HepG2 (cell line): ENCODE data around the gene LIMS2. TPM values are rescaled to one million over a fixed set of nuclear protein-coding genes. Genes with fewer than 3 reads are reported as not detected.

ENCODE experiments used
- AGO2 ChIP-seq: fragments of 200-400 bp; formaldehyde crosslinking; optimal IDR thresholded peaks from 2 replicates; pipeline ENCODE3; 2017; ENCODE audit warnings: mild to moderate bottlenecking, low read depth, low read length, moderate library complexity
- AHR ChIP-seq: IDR thresholded peaks from 2 replicates; pipeline ENCODE4 v1.6.1; 2018; ENCODE audit warnings: missing genetic modification reagents, missing compliant biosample characterization
- GATA4 ChIP-seq: sonication (generic); IDR thresholded peaks from 2 replicates; pipeline ENCODE4 v1.6.1; 2016; ENCODE audit warnings: antibody characterized with exemption, low read depth, borderline replicate concordance
- KMT2B ChIP-seq: IDR thresholded peaks from 2 replicates; pipeline ENCODE4 v1.6.1; 2016; ENCODE audit warnings: missing genetic modification reagents, missing compliant biosample characterization
- MIER3 ChIP-seq: IDR thresholded peaks from 2 replicates; pipeline ENCODE4 v1.6.1; 2016; ENCODE audit warnings: missing compliant biosample characterization, borderline replicate concordance
- RELA ChIP-seq: sonication (generic); formaldehyde crosslinking; IDR thresholded peaks from 2 replicates; pipeline ENCODE4 v1.4.0; 2020; ENCODE audit warnings: missing genetic modification reagents
- SP140L ChIP-seq: sonication (generic); formaldehyde crosslinking; IDR thresholded peaks from 2 replicates; pipeline ENCODE4 v1.4.0; 2020; ENCODE audit warnings: missing genetic modification reagents, borderline replicate concordance
- SRSF9 ChIP-seq: fragments of 200-400 bp; formaldehyde crosslinking; IDR thresholded peaks from 2 replicates; pipeline ENCODE4 v1.6.1; 2018; ENCODE audit warnings: borderline replicate concordance, mild to moderate bottlenecking, low read depth, low read length; ENCODE audit not compliant: insufficient read depth, poor library complexity, severe bottlenecking
- TSC22D2 ChIP-seq: sonication (generic); formaldehyde crosslinking; IDR thresholded peaks from 2 replicates; pipeline ENCODE4 v1.5.1; 2020; ENCODE audit warnings: missing genetic modification reagents, mild to moderate bottlenecking, borderline replicate concordance
- ZNF232 ChIP-seq: sonication (generic); formaldehyde crosslinking; IDR thresholded peaks from 2 replicates; pipeline ENCODE4 v1.4.0; 2020; ENCODE audit warnings: missing genetic modification reagents, borderline replicate concordance
- ZNF773 ChIP-seq: sonication (generic); formaldehyde crosslinking; IDR thresholded peaks from 2 replicates; pipeline ENCODE4 v1.4.0; 2020; ENCODE audit warnings: missing genetic modification reagents, borderline replicate concordance
- ZNF879 ChIP-seq: sonication (generic); formaldehyde crosslinking; IDR thresholded peaks from 2 replicates; pipeline ENCODE4 v1.8.1; 2023; ENCODE audit warnings: missing genetic modification reagents
- polyA plus RNA-seq, 8 experiments: library from polyadenylated mRNA; depleted of rRNA in 3 of 8; stranded (reverse) in 7 of 8; unstranded in 1 of 8; fragments of >200 nt; fragmentation: Illumina TruSeq in 4 of 8; extraction: Trizol in 4 of 8; gene quantifications; 2 replicates each; pipeline versions ENCODE4 v1.2.1 to v1.2.3, GENCODE V29; 2011 to 2016; ENCODE audit warnings: low read depth in 4 of 8, missing spikeins in 1 of 8, mixed read lengths in 1 of 8; ENCODE audit not compliant: insufficient read depth in 1 of 8
- total RNA-seq, 5 experiments: library from RNA; depleted of rRNA; stranded (reverse); fragments of >200 nt; fragmentation: Illumina TruSeq; extraction: Trizol; gene quantifications; 2 replicates each; pipeline ENCODE4 v1.2.3, GENCODE V29; 2016; ENCODE audit warnings: low read depth in 1 of 5
- TF ChIP-seq, protein P1 (sequence below): sonication (generic); formaldehyde crosslinking; conservative IDR thresholded peaks from 2 replicates; pipeline ENCODE4 v1.8.0; 2022; ENCODE audit warnings: mild to moderate bottlenecking, moderate library complexity, missing genetic modification reagents
- TF ChIP-seq, protein P2 (sequence below): sonication (generic); formaldehyde crosslinking; IDR thresholded peaks from 2 replicates; pipeline ENCODE4 v1.4.0; 2020; ENCODE audit warnings: mild to moderate bottlenecking, missing genetic modification reagents
- TF ChIP-seq, protein P3 (sequence below): sonication (generic); formaldehyde crosslinking; IDR thresholded peaks from 2 replicates; pipeline ENCODE4 v1.4.0; 2020; ENCODE audit warnings: mild to moderate bottlenecking, missing genetic modification reagents
- TF ChIP-seq, protein P4 (sequence below): sonication (generic); formaldehyde crosslinking; IDR thresholded peaks from 2 replicates; pipeline ENCODE4 v1.5.0; 2020; ENCODE audit warnings: missing genetic modification reagents

The LIMS2 gene
- total and polyA plus RNA-seq, 2 of the 13 experiments (the other 11 are each of a cell fraction or from before 2014, with no cell fraction given), result 1.0 to 1.9 TPM

- TF ChIP-seq ZNF879 (CRISPR knock-in tag) (0 out of 2 replicates have a peak, but pooled peaks have one; percentile 59), TSC22D2 (CRISPR knock-in tag) (no peak), RELA (CRISPR knock-in tag) (no peak), SRSF9 (no peak), ZNF773 (CRISPR knock-in tag) (peak; percentile 95; the same call in 1 of the 2 replicates), AHR (CRISPR knock-in tag) (0 out of 2 replicates have a peak, but pooled peaks have one; percentile 62), GATA4 (no peak), MIER3 (0 out of 2 replicates have a peak, but pooled peaks have one; percentile 14), SP140L (CRISPR knock-in tag) (no peak), ZNF232 (CRISPR knock-in tag) (peak; percentile 83; the same call in 1 of the 2 replicates), AGO2 (peak; percentile 95), KMT2B (CRISPR knock-in tag) (peak; percentile 77)
- TF ChIP-seq, protein P1, sequence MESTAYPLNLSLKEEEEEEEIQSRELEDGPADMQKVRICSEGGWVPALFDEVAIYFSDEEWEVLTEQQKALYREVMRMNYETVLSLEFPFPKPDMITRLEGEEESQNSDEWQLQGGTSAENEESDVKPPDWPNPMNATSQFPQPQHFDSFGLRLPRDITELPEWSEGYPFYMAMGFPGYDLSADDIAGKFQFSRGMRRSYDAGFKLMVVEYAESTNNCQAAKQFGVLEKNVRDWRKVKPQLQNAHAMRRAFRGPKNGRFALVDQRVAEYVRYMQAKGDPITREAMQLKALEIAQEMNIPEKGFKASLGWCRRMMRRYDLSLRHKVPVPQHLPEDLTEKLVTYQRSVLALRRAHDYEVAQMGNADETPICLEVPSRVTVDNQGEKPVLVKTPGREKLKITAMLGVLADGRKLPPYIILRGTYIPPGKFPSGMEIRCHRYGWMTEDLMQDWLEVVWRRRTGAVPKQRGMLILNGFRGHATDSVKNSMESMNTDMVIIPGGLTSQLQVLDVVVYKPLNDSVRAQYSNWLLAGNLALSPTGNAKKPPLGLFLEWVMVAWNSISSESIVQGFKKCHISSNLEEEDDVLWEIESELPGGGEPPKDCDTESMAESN (CRISPR knock-in tag), result peak; percentile 82
- TF ChIP-seq, protein P2, sequence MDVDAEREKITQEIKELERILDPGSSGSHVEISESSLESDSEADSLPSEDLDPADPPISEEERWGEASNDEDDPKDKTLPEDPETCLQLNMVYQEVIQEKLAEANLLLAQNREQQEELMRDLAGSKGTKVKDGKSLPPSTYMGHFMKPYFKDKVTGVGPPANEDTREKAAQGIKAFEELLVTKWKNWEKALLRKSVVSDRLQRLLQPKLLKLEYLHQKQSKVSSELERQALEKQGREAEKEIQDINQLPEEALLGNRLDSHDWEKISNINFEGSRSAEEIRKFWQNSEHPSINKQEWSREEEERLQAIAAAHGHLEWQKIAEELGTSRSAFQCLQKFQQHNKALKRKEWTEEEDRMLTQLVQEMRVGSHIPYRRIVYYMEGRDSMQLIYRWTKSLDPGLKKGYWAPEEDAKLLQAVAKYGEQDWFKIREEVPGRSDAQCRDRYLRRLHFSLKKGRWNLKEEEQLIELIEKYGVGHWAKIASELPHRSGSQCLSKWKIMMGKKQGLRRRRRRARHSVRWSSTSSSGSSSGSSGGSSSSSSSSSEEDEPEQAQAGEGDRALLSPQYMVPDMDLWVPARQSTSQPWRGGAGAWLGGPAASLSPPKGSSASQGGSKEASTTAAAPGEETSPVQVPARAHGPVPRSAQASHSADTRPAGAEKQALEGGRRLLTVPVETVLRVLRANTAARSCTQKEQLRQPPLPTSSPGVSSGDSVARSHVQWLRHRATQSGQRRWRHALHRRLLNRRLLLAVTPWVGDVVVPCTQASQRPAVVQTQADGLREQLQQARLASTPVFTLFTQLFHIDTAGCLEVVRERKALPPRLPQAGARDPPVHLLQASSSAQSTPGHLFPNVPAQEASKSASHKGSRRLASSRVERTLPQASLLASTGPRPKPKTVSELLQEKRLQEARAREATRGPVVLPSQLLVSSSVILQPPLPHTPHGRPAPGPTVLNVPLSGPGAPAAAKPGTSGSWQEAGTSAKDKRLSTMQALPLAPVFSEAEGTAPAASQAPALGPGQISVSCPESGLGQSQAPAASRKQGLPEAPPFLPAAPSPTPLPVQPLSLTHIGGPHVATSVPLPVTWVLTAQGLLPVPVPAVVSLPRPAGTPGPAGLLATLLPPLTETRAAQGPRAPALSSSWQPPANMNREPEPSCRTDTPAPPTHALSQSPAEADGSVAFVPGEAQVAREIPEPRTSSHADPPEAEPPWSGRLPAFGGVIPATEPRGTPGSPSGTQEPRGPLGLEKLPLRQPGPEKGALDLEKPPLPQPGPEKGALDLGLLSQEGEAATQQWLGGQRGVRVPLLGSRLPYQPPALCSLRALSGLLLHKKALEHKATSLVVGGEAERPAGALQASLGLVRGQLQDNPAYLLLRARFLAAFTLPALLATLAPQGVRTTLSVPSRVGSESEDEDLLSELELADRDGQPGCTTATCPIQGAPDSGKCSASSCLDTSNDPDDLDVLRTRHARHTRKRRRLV (CRISPR knock-in tag), result no peak
- TF ChIP-seq, protein P3, sequence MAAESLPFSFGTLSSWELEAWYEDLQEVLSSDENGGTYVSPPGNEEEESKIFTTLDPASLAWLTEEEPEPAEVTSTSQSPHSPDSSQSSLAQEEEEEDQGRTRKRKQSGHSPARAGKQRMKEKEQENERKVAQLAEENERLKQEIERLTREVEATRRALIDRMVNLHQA (CRISPR knock-in tag), result no peak
- TF ChIP-seq, protein P4, sequence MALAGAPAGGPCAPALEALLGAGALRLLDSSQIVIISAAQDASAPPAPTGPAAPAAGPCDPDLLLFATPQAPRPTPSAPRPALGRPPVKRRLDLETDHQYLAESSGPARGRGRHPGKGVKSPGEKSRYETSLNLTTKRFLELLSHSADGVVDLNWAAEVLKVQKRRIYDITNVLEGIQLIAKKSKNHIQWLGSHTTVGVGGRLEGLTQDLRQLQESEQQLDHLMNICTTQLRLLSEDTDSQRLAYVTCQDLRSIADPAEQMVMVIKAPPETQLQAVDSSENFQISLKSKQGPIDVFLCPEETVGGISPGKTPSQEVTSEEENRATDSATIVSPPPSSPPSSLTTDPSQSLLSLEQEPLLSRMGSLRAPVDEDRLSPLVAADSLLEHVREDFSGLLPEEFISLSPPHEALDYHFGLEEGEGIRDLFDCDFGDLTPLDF (CRISPR knock-in tag), result peak; percentile 59; the same call in 1 of the 2 replicates
These were observed 26.5 kb upstream of the LIMS2 start (continued) for GRCh38 chr2:127701651-127702394.
